Measurements from ENCODE around the gene FAM168A.

DNA sequence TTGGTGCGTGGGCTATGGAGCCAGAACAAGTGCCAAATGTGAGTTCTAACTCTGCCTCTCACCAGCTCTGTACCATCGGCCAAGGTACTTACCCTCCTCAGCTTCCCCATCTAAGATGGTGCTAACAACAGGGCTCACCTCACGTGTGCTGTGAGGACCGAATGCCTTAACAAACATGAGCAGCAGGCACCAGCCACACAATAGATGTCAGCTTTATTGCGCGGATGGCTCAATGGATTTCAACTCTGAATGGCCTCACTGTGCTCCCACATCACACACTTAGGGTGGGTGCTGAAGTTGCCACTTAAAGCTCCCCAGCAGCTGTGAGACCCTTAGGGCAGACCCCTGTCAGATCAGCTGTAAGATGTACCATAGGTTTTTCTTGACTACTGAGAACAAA, 197.6 kb downstream of the FAM168A start:
- TF ChIP-seq, protein P1, sequence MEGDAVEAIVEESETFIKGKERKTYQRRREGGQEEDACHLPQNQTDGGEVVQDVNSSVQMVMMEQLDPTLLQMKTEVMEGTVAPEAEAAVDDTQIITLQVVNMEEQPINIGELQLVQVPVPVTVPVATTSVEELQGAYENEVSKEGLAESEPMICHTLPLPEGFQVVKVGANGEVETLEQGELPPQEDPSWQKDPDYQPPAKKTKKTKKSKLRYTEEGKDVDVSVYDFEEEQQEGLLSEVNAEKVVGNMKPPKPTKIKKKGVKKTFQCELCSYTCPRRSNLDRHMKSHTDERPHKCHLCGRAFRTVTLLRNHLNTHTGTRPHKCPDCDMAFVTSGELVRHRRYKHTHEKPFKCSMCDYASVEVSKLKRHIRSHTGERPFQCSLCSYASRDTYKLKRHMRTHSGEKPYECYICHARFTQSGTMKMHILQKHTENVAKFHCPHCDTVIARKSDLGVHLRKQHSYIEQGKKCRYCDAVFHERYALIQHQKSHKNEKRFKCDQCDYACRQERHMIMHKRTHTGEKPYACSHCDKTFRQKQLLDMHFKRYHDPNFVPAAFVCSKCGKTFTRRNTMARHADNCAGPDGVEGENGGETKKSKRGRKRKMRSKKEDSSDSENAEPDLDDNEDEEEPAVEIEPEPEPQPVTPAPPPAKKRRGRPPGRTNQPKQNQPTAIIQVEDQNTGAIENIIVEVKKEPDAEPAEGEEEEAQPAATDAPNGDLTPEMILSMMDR (IDR thresholded peaks at IDR 0.05; ENCODE audit: insufficient read depth, low read length), result no peak
- TF ChIP-seq GABPA (IDR thresholded peaks at IDR 0.05; ENCODE audit: low read depth) (no peak), POLR2AphosphoS5 (IDR thresholded peaks at IDR 0.05; ENCODE audit: low read depth) (peak; percentile 68; the same call in 1 of the 2 replicates), SPI1 (IDR thresholded peaks at IDR 0.05; ENCODE audit: borderline replicate concordance, low read depth) (no peak)
- TF ChIP-seq, protein P2, sequence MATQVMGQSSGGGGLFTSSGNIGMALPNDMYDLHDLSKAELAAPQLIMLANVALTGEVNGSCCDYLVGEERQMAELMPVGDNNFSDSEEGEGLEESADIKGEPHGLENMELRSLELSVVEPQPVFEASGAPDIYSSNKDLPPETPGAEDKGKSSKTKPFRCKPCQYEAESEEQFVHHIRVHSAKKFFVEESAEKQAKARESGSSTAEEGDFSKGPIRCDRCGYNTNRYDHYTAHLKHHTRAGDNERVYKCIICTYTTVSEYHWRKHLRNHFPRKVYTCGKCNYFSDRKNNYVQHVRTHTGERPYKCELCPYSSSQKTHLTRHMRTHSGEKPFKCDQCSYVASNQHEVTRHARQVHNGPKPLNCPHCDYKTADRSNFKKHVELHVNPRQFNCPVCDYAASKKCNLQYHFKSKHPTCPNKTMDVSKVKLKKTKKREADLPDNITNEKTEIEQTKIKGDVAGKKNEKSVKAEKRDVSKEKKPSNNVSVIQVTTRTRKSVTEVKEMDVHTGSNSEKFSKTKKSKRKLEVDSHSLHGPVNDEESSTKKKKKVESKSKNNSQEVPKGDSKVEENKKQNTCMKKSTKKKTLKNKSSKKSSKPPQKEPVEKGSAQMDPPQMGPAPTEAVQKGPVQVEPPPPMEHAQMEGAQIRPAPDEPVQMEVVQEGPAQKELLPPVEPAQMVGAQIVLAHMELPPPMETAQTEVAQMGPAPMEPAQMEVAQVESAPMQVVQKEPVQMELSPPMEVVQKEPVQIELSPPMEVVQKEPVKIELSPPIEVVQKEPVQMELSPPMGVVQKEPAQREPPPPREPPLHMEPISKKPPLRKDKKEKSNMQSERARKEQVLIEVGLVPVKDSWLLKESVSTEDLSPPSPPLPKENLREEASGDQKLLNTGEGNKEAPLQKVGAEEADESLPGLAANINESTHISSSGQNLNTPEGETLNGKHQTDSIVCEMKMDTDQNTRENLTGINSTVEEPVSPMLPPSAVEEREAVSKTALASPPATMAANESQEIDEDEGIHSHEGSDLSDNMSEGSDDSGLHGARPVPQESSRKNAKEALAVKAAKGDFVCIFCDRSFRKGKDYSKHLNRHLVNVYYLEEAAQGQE (IDR thresholded peaks at IDR 0.05; ENCODE audit: insufficient replicate concordance, low read depth), result no peak

All from HL-60 (cell line).